Endodermal cell (in vitro differentiated cells): Measurements from ENCODE around the gene CLCNKB. TPM values are rescaled to one million over a fixed set of nuclear protein-coding genes. Genes with fewer than 3 reads are reported as not detected.

ENCODE experiments used
- DNase-seq: peaks from one replicate; pipeline ENCODE4 v3.0.0-alpha.2; 2017
- H3K27ac ChIP-seq: 2 replicates; pipeline ENCODE4 v1.5.1; 2013; ENCODE audit warnings: mild to moderate bottlenecking, low read depth, low read length, moderate library complexity
- H3K27me3 ChIP-seq: 2 replicates; pipeline ENCODE4 v1.6.1; 2013; ENCODE audit warnings: mild to moderate bottlenecking, low read length, moderate library complexity; ENCODE audit not compliant: insufficient read depth, control insufficient read depth, poor library complexity, severe bottlenecking
- H3K36me3 ChIP-seq: 2 replicates; pipeline ENCODE4 v1.7.0; 2013; ENCODE audit warnings: mild to moderate bottlenecking, low read length, moderate library complexity; ENCODE audit not compliant: control insufficient read depth, insufficient read depth
- H3K4me1 ChIP-seq: one replicate; pipeline ENCODE4 v1.7.0; 2013; ENCODE audit warnings: low read length; ENCODE audit not compliant: control insufficient read depth, insufficient read depth
- H3K4me3 ChIP-seq: 2 replicates; pipeline ENCODE4 v1.5.1; 2013; ENCODE audit warnings: mild to moderate bottlenecking, low read length, moderate library complexity
- H3K9ac ChIP-seq: 2 replicates; pipeline ENCODE4 v1.6.1; 2013; ENCODE audit warnings: mild to moderate bottlenecking, low read length, moderate library complexity; ENCODE audit not compliant: poor library complexity, severe bottlenecking; ENCODE audit errors: extremely low read depth
- H3K9me3 ChIP-seq: 2 replicates; pipeline ENCODE4 v1.6.1; 2013; ENCODE audit warnings: mild to moderate bottlenecking, low read length, moderate library complexity; ENCODE audit not compliant: control insufficient read depth
- H3K27ac Mint-ChIP-seq: 2 replicates; pipeline ENCODE4 v1.8.0; 2020; ENCODE audit warnings: mixed read lengths
- H3K27me3 Mint-ChIP-seq: 2 replicates; pipeline ENCODE4 v1.8.0; 2021; ENCODE audit warnings: mild to moderate bottlenecking, mixed read lengths; ENCODE audit not compliant: insufficient read depth
- H3K36me3 Mint-ChIP-seq: 2 replicates; pipeline ENCODE4 v1.8.0; 2020; ENCODE audit warnings: low read depth, mixed read lengths
- H3K4me1 Mint-ChIP-seq: 2 replicates; pipeline ENCODE4 v1.8.0; 2020; ENCODE audit warnings: mixed read lengths
- H3K4me3 Mint-ChIP-seq: 2 replicates; pipeline ENCODE4 v1.8.0; 2020; ENCODE audit warnings: mild to moderate bottlenecking, moderate library complexity, mixed read lengths
- H3K9me3 Mint-ChIP-seq: 2 replicates; pipeline ENCODE4 v1.8.0; 2020; ENCODE audit warnings: mild to moderate bottlenecking, mixed read lengths
- CTCF ChIP-seq: fragments of 200-600 bp; sonication (generic); conservative IDR thresholded peaks from 2 replicates; pipeline ENCODE4 v1.5.0; 2021; ENCODE audit warnings: antibody characterized with exemption, mild to moderate bottlenecking
- WGBS, 2 experiments: methylation state at CpG; one replicate each; pipeline versions ENCODE4 v1.1.5 to v1.1.7; 2013; ENCODE audit warnings: missing lambda C conversion rate in 2 of 2, mixed read lengths in 1 of 2; ENCODE audit not compliant: insufficient coverage in 1 of 2, insufficient read length in 1 of 2; 5-methylcytosine and 5-hydroxymethylcytosine counted together
- total RNA-seq, 2 donors: library from RNA; stranded (reverse); fragmentation: NEBNext Ultra II Directional in 1 of 2; extraction: Animal tissue kit (Norgen Biotek cat#: 25700) in 1 of 2; gene quantifications; 2 replicates in 1 of 2; 3 replicates in 1 of 2; pipeline ENCODE4 v1.2.1, GENCODE V29; 2021

CLCNKB gene
- total RNA-seq, 2 donors from 2014 or later = 3.6 to 3.7 TPM

- no peak for DNase-seq
- H3K9ac ChIP-seq = no peak overlapping the region
- H3K9me3 ChIP-seq = no peaks in the 10 kb centered on the region
- Mint-ChIP-seq H3K4me1 (no peaks in the 10 kb centered on the region), H3K27me3 (peaks cover 27% of the 10 kb centered on the region), H3K36me3 (no peaks in the 10 kb centered on the region), H3K27ac (no peak overlapping the region), H3K9me3 (no peaks in the 10 kb centered on the region), H3K4me3 (no peak overlapping the region)
- no peaks in the 10 kb centered on the region for H3K4me1 ChIP-seq
- TF ChIP-seq CTCF = no peak
- H3K4me3 ChIP-seq = no peak overlapping the region
- 90% methylated on average over 5 of the region's 5 CpGs; no CpG with 5 or more reads in 1 of the 2 experiments for WGBS, 2 experiments
- H3K27me3 ChIP-seq = no peaks in the 10 kb centered on the region
- no peaks in the 10 kb centered on the region for H3K36me3 ChIP-seq
- no peak overlapping the region for H3K27ac ChIP-seq
Measured at GRCh38 chr1:16043950-16044349, 368 bp downstream of the CLCNKB start.

- Histone ChIP-seq H3K36me3 (no peaks in the 10 kb centered on the region), H3K9ac (no peak overlapping the region), H3K27me3 (no peaks in the 10 kb centered on the region), H3K4me1 (peaks cover 2% of the 10 kb centered on the region), H3K4me3 (no peak overlapping the region), H3K9me3 (no peaks in the 10 kb centered on the region), H3K27ac (no peak overlapping the region)
- Mint-ChIP-seq H3K9me3 (no peaks in the 10 kb centered on the region), H3K36me3 (no peaks in the 10 kb centered on the region), H3K27me3 (peaks cover 22% of the 10 kb centered on the region), H3K4me1 (peaks cover 10% of the 10 kb centered on the region), H3K27ac (no peak overlapping the region), H3K4me3 (no peak overlapping the region)
- DNase-seq = no peak
- WGBS, 2 experiments = 90 to 93% methylated on average over 6 to 7 of the region's 7 CpGs
- no peak for TF ChIP-seq CTCF
Measured at GRCh38 chr1:16046842-16047241, 3.3 kb downstream of the CLCNKB start.

- Mint-ChIP-seq H3K9me3 (no peaks in the 10 kb centered on the region), H3K27ac (no peak overlapping the region), H3K4me3 (peak overlapping the region; percentile 52), H3K4me1 (peaks cover 10% of the 10 kb centered on the region), H3K27me3 (peaks cover 17% of the 10 kb centered on the region), H3K36me3 (no peaks in the 10 kb centered on the region)
- no peaks in the 10 kb centered on the region for H3K36me3 ChIP-seq
- TF ChIP-seq CTCF = no peak
- no peak for DNase-seq
- no peaks in the 10 kb centered on the region for H3K9me3 ChIP-seq
- no peak overlapping the region for H3K4me3 ChIP-seq
- WGBS, 2 experiments = 71 to 88% methylated on average over 8 to 18 of the region's 19 CpGs
- peaks cover 2% of the 10 kb centered on the region for H3K4me1 ChIP-seq
- H3K27me3 ChIP-seq = no peaks in the 10 kb centered on the region
- no peak overlapping the region for H3K27ac ChIP-seq
- no peak overlapping the region for H3K9ac ChIP-seq
Measured at GRCh38 chr1:16047791-16048475, 4.4 kb downstream of the CLCNKB start.
